HepG2 (cell line): ENCODE results near the gene URAD. TPM values are rescaled to one million over a fixed set of nuclear protein-coding genes. Genes with fewer than 3 reads are reported as not detected.

ENCODE experiments used
- AGO1 ChIP-seq: fragments of 200-400 bp; formaldehyde crosslinking; IDR thresholded peaks from 2 replicates; pipeline ENCODE4 v1.6.1; 2017; ENCODE audit warnings: mild to moderate bottlenecking, low read depth, low read length, moderate library complexity; ENCODE audit not compliant: poor library complexity, severe bottlenecking
- FOXO4 ChIP-seq: sonication (generic); formaldehyde crosslinking; conservative IDR thresholded peaks from 2 replicates; pipeline ENCODE4 v1.8.1; 2023; ENCODE audit warnings: missing genetic modification reagents
- HNRNPK ChIP-seq: fragments of 200-400 bp; formaldehyde crosslinking; IDR thresholded peaks from 2 replicates; pipeline ENCODE4 v1.6.1; 2018; ENCODE audit warnings: low read length, low read depth, moderate library complexity, mild to moderate bottlenecking; ENCODE audit not compliant: poor library complexity, severe bottlenecking
- IKZF1 ChIP-seq: fragments of 450-650 bp; IDR thresholded peaks from 2 replicates; pipeline ENCODE4 v1.7.1; 2016
- MLX ChIP-seq: IDR thresholded peaks from 2 replicates; pipeline ENCODE4 v1.6.1; 2016
- RFX5 ChIP-seq: IDR thresholded peaks from 2 replicates; pipeline ENCODE4 v1.6.1; 2011; ENCODE audit warnings: low read depth, low read length, improper control_type of control experiment
- ZNF367 ChIP-seq: sonication (generic); formaldehyde crosslinking; IDR thresholded peaks from 2 replicates; pipeline ENCODE4 v1.4.0; 2020; ENCODE audit warnings: missing genetic modification reagents, borderline replicate concordance
- ZNF746 ChIP-seq: sonication (generic); formaldehyde crosslinking; IDR thresholded peaks from 2 replicates; pipeline ENCODE4 v1.8.0; 2022; ENCODE audit warnings: mild to moderate bottlenecking, missing genetic modification reagents
- polyA plus RNA-seq, 8 experiments: library from polyadenylated mRNA; depleted of rRNA in 3 of 8; stranded (reverse) in 7 of 8; unstranded in 1 of 8; fragments of >200 nt; fragmentation: Illumina TruSeq in 4 of 8; extraction: Trizol in 4 of 8; gene quantifications; 2 replicates each; pipeline versions ENCODE4 v1.2.1 to v1.2.3, GENCODE V29; 2011 to 2016; ENCODE audit warnings: low read depth in 4 of 8, missing spikeins in 1 of 8, mixed read lengths in 1 of 8; ENCODE audit not compliant: insufficient read depth in 1 of 8
- small RNA-seq, 3 experiments: library from RNA; depleted of rRNA; stranded (forward); fragments of <200 nt; gene quantifications; one replicate each; pipeline ENCODE3, GENCODE V24; 2012; ENCODE audit warnings: low read depth in 2 of 3, low replicate concordance in 1 of 3; ENCODE audit not compliant: insufficient read length in 3 of 3, insufficient read depth in 2 of 3
- total RNA-seq, 5 experiments: library from RNA; depleted of rRNA; stranded (reverse); fragments of >200 nt; fragmentation: Illumina TruSeq; extraction: Trizol; gene quantifications; 2 replicates each; pipeline ENCODE4 v1.2.3, GENCODE V29; 2016; ENCODE audit warnings: low read depth in 1 of 5

URAD gene
- total and polyA plus RNA-seq, 2 of the 13 experiments (the other 11 are each of a cell fraction or from before 2014, with no cell fraction given), result not detected

- no peak for TF ChIP-seq FOXO4 (CRISPR knock-in tag)
- TF ChIP-seq ZNF746 (CRISPR knock-in tag), result no peak
- TF ChIP-seq AGO1, result no peak
- no peak for TF ChIP-seq ZNF367 (CRISPR knock-in tag)
- TF ChIP-seq RFX5, result no peak
- no peak for TF ChIP-seq MLX (CRISPR knock-in tag)
- no peak for TF ChIP-seq HNRNPK
- no peak for TF ChIP-seq IKZF1
- TF ChIP-seq, all 625 proteins: peak for 0
These were observed 60.1 kb downstream of the URAD start (continued) for GRCh38 chr13:27928353-27928804.

Small RNAs within 50 kb of the gene (small RNA-seq; reads per million reads assigned to genes)
- gene ATP5F1EP2 (0 reads per million in 3 experiments), gene RN7SL272P (0 reads per million in 3 experiments)

Other genes starting within 250 kb of the URAD start
- not detected in 2 replicates for gene GSX1, start 196.2 kb downstream of the URAD start, total RNA-seq (2016; rRNA removed; fragmentation: Illumina TruSeq; extraction: Trizol)
- gene GSX1, start 196.2 kb downstream of the URAD start, polyA plus RNA-seq (2011; rRNA removed), result not detected in 2 replicates
- gene PDX1, start 68.7 kb downstream of the URAD start, total RNA-seq (2016; rRNA removed; fragmentation: Illumina TruSeq; extraction: Trizol), result 0.07 TPM in 1 of 2 replicates, not detected in the other
- not detected in 2 replicates for gene PDX1, start 68.7 kb downstream of the URAD start, polyA plus RNA-seq (2011; rRNA removed)
- gene CDX2, start 19.4 kb downstream of the URAD start, total RNA-seq (2016; rRNA removed; fragmentation: Illumina TruSeq; extraction: Trizol), result 0.04 TPM in 1 of 2 replicates, not detected in the other
- not detected in 2 replicates for gene CDX2, start 19.4 kb downstream of the URAD start, polyA plus RNA-seq (2011; rRNA removed)
- gene FLT3, start 111.9 kb upstream of the URAD start, total RNA-seq (2016; rRNA removed; fragmentation: Illumina TruSeq; extraction: Trizol), result not detected in 2 replicates
- gene FLT3, start 111.9 kb upstream of the URAD start, polyA plus RNA-seq (2011; rRNA removed), result not detected in 2 replicates
- gene PAN3, start 149.9 kb upstream of the URAD start, total RNA-seq (2016; rRNA removed; fragmentation: Illumina TruSeq; extraction: Trizol), result 9.7 and 12.1 TPM in 2 replicates
- 10.3 and 10.6 TPM in 2 replicates for gene PAN3, start 149.9 kb upstream of the URAD start, polyA plus RNA-seq (2011; rRNA removed)